ENCODE results near the gene MRPL54.

- TF ChIP-seq CTCF (conservative IDR thresholded peaks at IDR 0.05; ENCODE audit: low read length) (no peak; the same call in 1 of the 2 replicates), EZH2phosphoT487 (IDR thresholded peaks at IDR 0.05; ENCODE audit: borderline replicate concordance) (no peak)
Measured at GRCh38 chr19:3814648-3815047, 52.2 kb downstream of the MRPL54 start.

Data from Loucy (cell line).